ENCODE data around the gene CFAP91. TPM values are rescaled to one million over a fixed set of nuclear protein-coding genes. Genes with fewer than 3 reads are reported as not detected.

CFAP91 gene
- total RNA-seq, 4 donors from 2014 or later: 1.5 to 6.5 (median 4.4) TPM

DNA sequence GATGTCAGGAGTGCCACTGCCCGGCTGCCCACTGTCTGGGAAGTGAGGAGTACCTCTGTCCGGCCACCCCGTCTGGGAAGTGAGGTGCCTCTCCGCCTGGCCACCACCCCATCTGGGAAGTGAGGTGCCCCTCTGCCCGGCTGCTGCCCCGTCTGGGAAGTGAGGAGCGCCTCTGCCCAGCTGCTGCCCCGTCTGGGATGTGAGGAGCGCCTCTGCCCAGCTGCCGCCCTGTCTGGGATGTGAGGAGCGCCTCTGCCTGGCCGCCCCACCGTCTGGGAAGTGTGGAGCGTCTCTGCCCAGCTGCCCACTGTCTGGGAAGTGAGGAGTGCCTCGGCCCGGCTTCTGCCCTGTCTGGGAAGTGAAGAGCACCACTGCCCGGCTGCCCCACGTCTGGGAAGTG lies 28.9 kb upstream of the CFAP91 start:
- no peak overlapping the region for H3K4me3 ChIP-seq
- H3K36me3 ChIP-seq: peaks cover 16 to 61% (median 32%) of the 10 kb centered on the region in 4 donors
- H3K27me3 ChIP-seq: no peaks in the 10 kb centered on the region
- TF ChIP-seq CTCF (IDR thresholded peaks at IDR 0.05): no peak
- TF ChIP-seq POLR2A (IDR thresholded peaks at IDR 0.05; ENCODE audit: low read depth): no peak
- no peak for TF ChIP-seq POLR2AphosphoS5 (IDR thresholded peaks at IDR 0.05)
- no peak for TF ChIP-seq EP300 (IDR thresholded peaks at IDR 0.05)
- H3K27ac ChIP-seq (replicated peaks in 1 of 4): peak overlapping the region in 3 of 4 donors; percentile 13 to 28 (median 15)
- no peak for DNase-seq (ENCODE audit: extremely low spot score)
- intact Hi-C loops (cut with DNase I): loop anchor here (5.0 to 10.0 kb wide), 2 partner anchors 179 to 918 kb away; partner anchors contain the start of gene TIMMDC1
- no peaks in the 10 kb centered on the region for H3K9me3 ChIP-seq
- H3K4me1 ChIP-seq: peaks cover 18 to 47% (median 31%) of the 10 kb centered on the region in 4 donors
- WGBS: 91% methylated on average over 11 of the region's 18 CpGs

GRCh38 chr3:119675188-119675874 lies 27.5 kb upstream of the CFAP91 start:
- H3K4me3 ChIP-seq: peak overlapping the region in 3 of 4 donors; percentile 75 to 89 (median 78)
- peaks cover 16 to 47% (median 28%) of the 10 kb centered on the region in 4 donors for H3K36me3 ChIP-seq
- WGBS: 83% methylated on average over 5 of the region's 5 CpGs
- TF ChIP-seq POLR2A (IDR thresholded peaks at IDR 0.05; ENCODE audit: low read depth) (no peak), CTCF (IDR thresholded peaks at IDR 0.05) (no peak)
- no peaks in the 10 kb centered on the region for H3K27me3 ChIP-seq
- intact Hi-C loops (cut with DNase I): loop anchor here (5.0 to 10.0 kb wide), 2 partner anchors 98 to 181 kb away; partner anchors contain the start of genes ADPRH and TIMMDC1
- no peaks in the 10 kb centered on the region for H3K9me3 ChIP-seq
- peak overlapping the region; percentile 92 to 97 (median 95) for H3K27ac ChIP-seq (replicated peaks in 1 of 4)
- no peak for DNase-seq (ENCODE audit: extremely low spot score)
- peaks cover 18 to 37% (median 24%) of the 10 kb centered on the region in 4 donors for H3K4me1 ChIP-seq

- WGBS: 56% methylated on average over 1 of the region's 1 CpG
- Histone ChIP-seq H3K4me1 (peaks cover 18 to 38% (median 23%) of the 10 kb centered on the region in 4 donors), H3K4me3 (peak overlapping the region; percentile 72 to 89 (median 76)), H3K27ac (replicated peaks in 1 of 4) (peak overlapping the region; percentile 92 to 97 (median 95)), H3K36me3 (peaks cover 16 to 40% (median 26%) of the 10 kb centered on the region in 4 donors), H3K27me3 (no peaks in the 10 kb centered on the region), H3K9me3 (no peaks in the 10 kb centered on the region)
- no peak for TF ChIP-seq POLR2AphosphoS5 (IDR thresholded peaks at IDR 0.05)
- no peak for TF ChIP-seq EP300 (IDR thresholded peaks at IDR 0.05)
- TF ChIP-seq CTCF (IDR thresholded peaks at IDR 0.05): no peak
- no peak for TF ChIP-seq POLR2A (IDR thresholded peaks at IDR 0.05; ENCODE audit: low read depth)
- no peak for DNase-seq (ENCODE audit: extremely low spot score)
- intact Hi-C loops (cut with DNase I): loop anchor here (5.0 to 10.0 kb wide), 2 partner anchors 99 to 181 kb away; partner anchors contain the start of genes ADPRH and TIMMDC1
These were observed 26.8 kb upstream of the CFAP91 start for GRCh38 chr3:119676020-119676419.

DNA sequence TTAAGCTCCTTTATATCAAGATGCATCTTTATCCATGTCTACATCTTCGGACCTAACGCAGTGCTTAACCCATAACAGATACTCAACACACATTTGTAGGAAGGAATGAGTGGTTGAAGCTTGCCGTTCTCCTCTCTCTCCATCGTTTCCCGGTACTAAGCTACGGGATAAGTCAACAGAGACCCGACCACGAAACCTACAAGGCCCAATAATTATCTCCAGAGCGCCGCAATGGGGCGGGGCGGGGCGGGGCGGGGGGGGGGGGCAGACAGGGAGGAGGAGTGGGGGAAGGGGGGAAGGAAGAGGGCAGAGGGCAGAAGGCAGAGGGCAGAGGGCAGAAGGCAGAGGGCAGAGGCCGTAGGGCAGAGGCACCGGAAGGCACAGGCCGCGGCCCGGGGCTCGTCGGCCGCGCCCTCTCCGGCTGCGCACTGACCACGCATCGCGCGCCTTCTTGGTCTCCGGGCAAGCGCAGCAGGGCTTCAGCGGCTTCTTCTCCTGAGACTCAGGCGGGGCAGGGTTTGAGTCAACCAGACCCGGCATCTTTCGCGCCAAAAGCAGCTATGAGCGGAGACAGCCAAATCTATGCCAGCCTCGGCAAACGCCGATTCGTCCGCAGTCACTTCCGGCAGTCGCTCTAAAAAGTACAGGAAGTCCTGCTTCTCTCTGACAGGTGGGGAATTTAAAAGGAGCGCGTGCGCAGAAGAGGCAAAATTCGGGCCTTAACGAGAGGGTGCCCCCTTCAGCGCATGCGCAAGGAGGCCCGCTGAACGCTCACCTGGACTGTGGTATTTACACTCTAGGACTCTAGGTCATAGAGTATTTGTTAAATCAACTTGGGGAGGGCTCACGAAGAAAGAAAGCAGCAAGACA lies 25.8 kb upstream of the CFAP91 start, which contains the start of gene COX17:
COX17 (minus strand) TSS at position 636 of the 870 bp plus-strand sequence; CDS start at position 540, 96 bp downstream.
- peak; percentile 98 for DNase-seq (ENCODE audit: extremely low spot score)
- Histone ChIP-seq H3K27ac (replicated peaks in 1 of 4) (peak within 1 kb of the TSS; percentile 92 to 97 (median 95)), H3K27me3 (no peaks in the 10 kb centered on the region), H3K9me3 (no peaks in the 10 kb centered on the region), H3K4me3 (peak within 1 kb of the TSS; percentile 72 to 89 (median 76)), H3K4me1 (peaks cover 18 to 35% (median 23%) of the 10 kb centered on the region in 4 donors), H3K36me3 (peaks cover 10 to 30% (median 21%) of the 10 kb centered on the region in 4 donors)
- peak; percentile 75 for TF ChIP-seq POLR2A (IDR thresholded peaks at IDR 0.05; ENCODE audit: low read depth)
- peak; percentile 91 to 96 for TF ChIP-seq POLR2AphosphoS5 (IDR thresholded peaks at IDR 0.05)
- TF ChIP-seq EP300 (IDR thresholded peaks at IDR 0.05): no peak
- no peak for TF ChIP-seq CTCF (IDR thresholded peaks at IDR 0.05)
- intact Hi-C loops (cut with DNase I): loop anchor here (5.0 to 10.0 kb wide), 2 partner anchors 100 to 182 kb away; partner anchors contain the start of genes ADPRH and TIMMDC1
- WGBS: 7% methylated on average over 47 of the region's 54 CpGs
